ENCODE data around the gene PCF11.
"Not testable (repeated sequence)": the region's sequence is repeated elsewhere in the genome, so short reads cannot be mapped to it uniquely, and the experiment has no call there.

The PCF11 gene

GRCh38 chr11:83156996-83157593 lies at the start of gene PCF11:
TSS of gene PCF11 (plus strand) at chr11:83157131. CDS start at chr11:83157440, 309 bp downstream.
- no peak for DNase-seq (ENCODE audit: low read depth in 1 of 2, low spot score in 1 of 2)

- no peak for DNase-seq (ENCODE audit: low read depth in 1 of 2, low spot score in 1 of 2)
These were observed 44.0 kb upstream of the PCF11 start for GRCh38 chr11:83112886-83113285.

- no peak for DNase-seq (ENCODE audit: low read depth in 1 of 2, low spot score in 1 of 2)
These were observed 41.9 kb upstream of the PCF11 start for GRCh38 chr11:83115026-83115425.

- DNase-seq (ENCODE audit: low read depth in 1 of 2, low spot score in 1 of 2) = no peak
These were observed 41.4 kb upstream of the PCF11 start for GRCh38 chr11:83115551-83115950.

GRCh38 chr11:83116015-83116641 lies 40.8 kb upstream of the PCF11 start:
- DNase-seq (ENCODE audit: low read depth in 1 of 2, low spot score in 1 of 2) = no peak

GRCh38 chr11:83118814-83119213 lies 38.1 kb upstream of the PCF11 start:
- no peak for DNase-seq (ENCODE audit: low read depth in 1 of 2, low spot score in 1 of 2)

- DNase-seq (ENCODE audit: low read depth in 1 of 2, low spot score in 1 of 2) = no peak
These were observed 37.7 kb upstream of the PCF11 start for GRCh38 chr11:83119216-83119615.

GRCh38 chr11:83120327-83120726 lies 36.6 kb upstream of the PCF11 start:
- DNase-seq (ENCODE audit: low read depth in 1 of 2, low spot score in 1 of 2) = no peak

GRCh38 chr11:83122050-83122449 lies 34.9 kb upstream of the PCF11 start:
- no peak for DNase-seq (ENCODE audit: low read depth in 1 of 2, low spot score in 1 of 2)

- DNase-seq (ENCODE audit: low read depth in 1 of 2, low spot score in 1 of 2) = no peak
These were observed 34.2 kb upstream of the PCF11 start for GRCh38 chr11:83122766-83123165.

GRCh38 chr11:83124636-83125424 lies 32.1 kb upstream of the PCF11 start:
- no peak for DNase-seq (ENCODE audit: low read depth in 1 of 2, low spot score in 1 of 2)

GRCh38 chr11:83125577-83125976 lies 31.4 kb upstream of the PCF11 start:
- DNase-seq (ENCODE audit: low read depth in 1 of 2, low spot score in 1 of 2) = no peak

- no peak for DNase-seq (ENCODE audit: low read depth in 1 of 2, low spot score in 1 of 2)
These were observed 29.7 kb upstream of the PCF11 start for GRCh38 chr11:83127310-83127637.

GRCh38 chr11:83132191-83132590 lies 24.7 kb upstream of the PCF11 start:
- DNase-seq (ENCODE audit: low read depth in 1 of 2, low spot score in 1 of 2) = no peak

- DNase-seq (ENCODE audit: low read depth in 1 of 2, low spot score in 1 of 2) = not testable (repeated sequence)
These were observed 23.7 kb upstream of the PCF11 start for GRCh38 chr11:83133266-83133665.

- DNase-seq (ENCODE audit: low read depth in 1 of 2, low spot score in 1 of 2) = no peak
These were observed 17.6 kb upstream of the PCF11 start for GRCh38 chr11:83139310-83139709.

- DNase-seq (ENCODE audit: low read depth in 1 of 2, low spot score in 1 of 2) = no peak
These were observed 16.1 kb upstream of the PCF11 start for GRCh38 chr11:83140691-83141455.

GRCh38 chr11:83147895-83148294 lies 9.0 kb upstream of the PCF11 start:
- DNase-seq (ENCODE audit: low read depth in 1 of 2, low spot score in 1 of 2) = no peak

GRCh38 chr11:83150450-83150849 lies 6.5 kb upstream of the PCF11 start:
- DNase-seq (ENCODE audit: low read depth in 1 of 2, low spot score in 1 of 2) = no peak

GRCh38 chr11:83151274-83151977 lies 5.5 kb upstream of the PCF11 start:
- DNase-seq (ENCODE audit: low read depth in 1 of 2, low spot score in 1 of 2) = no peak

GRCh38 chr11:83152264-83152663 lies 4.7 kb upstream of the PCF11 start:
- DNase-seq (ENCODE audit: low read depth in 1 of 2, low spot score in 1 of 2) = no peak
